AG04450 (cell line): ENCODE results near the gene EIF2AK2. TPM values are rescaled to one million over a fixed set of nuclear protein-coding genes. Genes with fewer than 3 reads are reported as not detected.
"Not testable (repeated sequence)": the region's sequence is repeated elsewhere in the genome, so short reads cannot be mapped to it uniquely, and the experiment has no call there.

Source experiments
- CTCF ChIA-PET: fragments of 300-600, 350-600 bp; formaldehyde crosslinking; extraction: SDS; loops from one replicate; lab custom pipeline; 2022; ENCODE audit warnings: antibody characterized with exemption, inconsistent platforms; lab: Charles Lee
- POLR2A ChIA-PET: fragments of 350-600 bp; formaldehyde crosslinking; extraction: SDS; loops from one replicate; lab custom pipeline; 2021; ENCODE audit warnings: antibody characterized with exemption, inconsistent platforms; lab: Yijun Ruan, JAX
- DNase-seq: peaks from one replicate; pipeline ENCODE4 v3.0.0-alpha.2; 2011; ENCODE audit warnings: low read depth, low spot score
- H3K27ac ChIP-seq: one replicate; pipeline ENCODE4 v1.5.1; 2012; ENCODE audit warnings: low read depth, low read length, control low read depth
- H3K27me3 ChIP-seq: one replicate; pipeline ENCODE4 v1.6.0; 2012; ENCODE audit warnings: low read length; ENCODE audit not compliant: control insufficient read depth, insufficient read depth
- H3K4me3 ChIP-seq: 2 replicates; pipeline ENCODE4 v1.5.1; 2011; ENCODE audit warnings: mild to moderate bottlenecking, low read depth, low read length, control low read depth
- H3K9me3 ChIP-seq: 2 replicates; pipeline ENCODE4 v1.5.1; 2012; ENCODE audit warnings: low read length; ENCODE audit not compliant: control insufficient read depth, insufficient read depth
- CTCF ChIP-seq: IDR thresholded peaks from 2 replicates; pipeline ENCODE4 v1.5.1; 2011; ENCODE audit warnings: low read depth, low read length, control low read depth, inconsistent platforms
- polyA minus RNA-seq: library from RNA; depleted of rRNA, polyadenylated mRNA; stranded (reverse); fragments of >200 nt; gene quantifications from 2 replicates; pipeline ENCODE4 v1.2.3, GENCODE V29; 2011; rRNA and poly(A)+ RNA removed
- polyA plus RNA-seq: library from polyadenylated mRNA; depleted of rRNA; stranded (reverse); fragments of >200 nt; gene quantifications from 2 replicates; pipeline ENCODE4 v1.2.3, GENCODE V29; 2011; rRNA removed

The EIF2AK2 gene
- polyA plus RNA-seq = 24.2 and 36.5 TPM in 2 replicates
- 21.5 and 38.3 TPM in 2 replicates for polyA minus RNA-seq

GRCh38 chr2:37156857-37157714 is at the start of gene EIF2AK2:
TSS of gene EIF2AK2 (minus strand) at chr2:37156980. CDS start at chr2:37147806, 9,174 bp downstream.
- Histone ChIP-seq H3K4me3 (peak within 1 kb of the TSS; percentile 87), H3K9me3 (peaks cover 4% of the 10 kb centered on the region; the same call in 1 of the 2 replicates), H3K27me3 (no peaks in the 10 kb centered on the region), H3K27ac (peak within 1 kb of the TSS; percentile 88)
- TF ChIP-seq CTCF = no peak
- ChIA-PET POLR2A (interaction anchor here (0.6 to 1.4 kb wide), 2 partner anchors 24 to 696 kb away, joined by 3 to 6 read pairs; no protein-coding TSS in a partner anchor), CTCF (interaction anchor here (0.6 kb wide), 2 partner anchors 11 to 29 kb away, joined by 3 to 4 read pairs; no protein-coding TSS in a partner anchor)
- DNase-seq = peak; percentile 43

- POLR2A ChIA-PET = no interaction called here
- CTCF ChIA-PET = no interaction called here
These were observed 49.0 kb upstream of the EIF2AK2 start for GRCh38 chr2:37205689-37206341.

GRCh38 chr2:37205071-37205661 is 48.4 kb upstream of the EIF2AK2 start:
- H3K4me3 ChIP-seq, POLR2A ChIA-PET, CTCF ChIA-PET, DNase-seq, H3K27me3 ChIP-seq, H3K27ac ChIP-seq: not testable (repeated sequence)
- H3K9me3 ChIP-seq = peaks cover 13% of the 10 kb centered on the region

More at GRCh38 chr2:37205689-37206341, 49.0 kb upstream of the EIF2AK2 start:
- no peak for TF ChIP-seq CTCF
- DNase-seq = no peak
- no peaks in the 10 kb centered on the region for H3K27me3 ChIP-seq
- H3K4me3 ChIP-seq = no peak overlapping the region
- peaks cover 13% of the 10 kb centered on the region for H3K9me3 ChIP-seq
- H3K27ac ChIP-seq = no peak overlapping the region

- Histone ChIP-seq H3K9me3 (peaks cover 13% of the 10 kb centered on the region), H3K27me3 (no peaks in the 10 kb centered on the region), H3K4me3 (no peak overlapping the region), H3K27ac (no peak overlapping the region)
- POLR2A ChIA-PET = no interaction called here
- no peak for DNase-seq
- CTCF ChIA-PET = no interaction called here
- no peak for TF ChIP-seq CTCF
These were observed 46.9 kb upstream of the EIF2AK2 start for GRCh38 chr2:37203708-37204107.

GRCh38 chr2:37201766-37202165 is 45.0 kb upstream of the EIF2AK2 start:
- CTCF ChIA-PET = interaction anchor here (0.7 to 1.6 kb wide), 2 partner anchors 33 to 142 kb away, joined by 3 to 8 read pairs; no protein-coding TSS in a partner anchor
- H3K27ac ChIP-seq = no peak overlapping the region
- no peak overlapping the region for H3K4me3 ChIP-seq
- TF ChIP-seq CTCF = no peak
- no peaks in the 10 kb centered on the region for H3K27me3 ChIP-seq
- DNase-seq = no peak
- peaks cover 13% of the 10 kb centered on the region for H3K9me3 ChIP-seq
- POLR2A ChIA-PET = no interaction called here
